H9 (cell line): Measurements from ENCODE around the gene MCF2L2. TPM values are rescaled to one million over a fixed set of nuclear protein-coding genes. Genes with fewer than 3 reads are reported as not detected.

Experiments
- DNase-seq: peaks from one replicate; pipeline ENCODE4 v3.0.0-alpha.2; 2017
- H2AFZ ChIP-seq: one replicate; pipeline ENCODE4 v1.6.1; 2013; ENCODE audit warnings: mild to moderate bottlenecking, low read length, control low read depth, moderate library complexity
- H2AK5ac ChIP-seq: 2 replicates; pipeline ENCODE4 v1.6.1; 2013; ENCODE audit warnings: low read length, control low read depth, mixed read lengths; ENCODE audit not compliant: insufficient read length
- H2BK120ac ChIP-seq: one replicate; pipeline ENCODE4 v1.6.1; 2013; ENCODE audit warnings: low read depth, mild to moderate bottlenecking, low read length, control low read depth, inconsistent platforms; ENCODE audit not compliant: poor library complexity, severe bottlenecking
- H2BK12ac ChIP-seq: 2 replicates; pipeline ENCODE4 v1.6.1; 2013; ENCODE audit warnings: low read length, control low read depth, mixed read lengths, low read depth; ENCODE audit not compliant: insufficient read length
- H2BK15ac ChIP-seq: 2 replicates; pipeline ENCODE4 v1.6.1; 2013; ENCODE audit warnings: low read depth, low read length, control low read depth
- H2BK20ac ChIP-seq: one replicate; pipeline ENCODE4 v1.6.1; 2013; ENCODE audit warnings: low read depth, mild to moderate bottlenecking, low read length, control low read depth, inconsistent platforms; ENCODE audit not compliant: poor library complexity, severe bottlenecking
- H2BK5ac ChIP-seq: 2 replicates; pipeline ENCODE4 v1.6.1; 2013; ENCODE audit warnings: low read length, control low read depth, mixed read lengths; ENCODE audit not compliant: insufficient read length
- H3K14ac ChIP-seq: 2 replicates; pipeline ENCODE4 v1.6.1; 2013; ENCODE audit warnings: low read length, control low read depth; ENCODE audit not compliant: insufficient read depth
- H3K18ac ChIP-seq: 2 replicates; pipeline ENCODE4 v1.6.1; 2013; ENCODE audit warnings: low read depth, mild to moderate bottlenecking, mixed read lengths, low read length, control low read depth; ENCODE audit not compliant: insufficient read length
- H3K23ac ChIP-seq: 2 replicates; pipeline ENCODE4 v1.6.1; 2013; ENCODE audit warnings: low read length, control low read depth, mixed read lengths, low read depth; ENCODE audit not compliant: insufficient read length
- H3K23me2 ChIP-seq: 2 replicates; pipeline ENCODE4 v1.6.1; 2013; ENCODE audit warnings: low read depth, mild to moderate bottlenecking, mixed read lengths, low read length, control low read depth; ENCODE audit not compliant: insufficient read length, poor library complexity, severe bottlenecking
- H3K27ac ChIP-seq: 2 replicates; pipeline ENCODE4 v1.5.1; 2013; ENCODE audit warnings: low read length, control low read depth, mixed read lengths, low read depth; ENCODE audit not compliant: insufficient read length
- H3K27me3 ChIP-seq: 2 replicates; pipeline ENCODE4 v1.6.1; 2013; ENCODE audit warnings: low read length, control low read depth, inconsistent platforms; ENCODE audit not compliant: insufficient read depth
- H3K4ac ChIP-seq: 2 replicates; pipeline ENCODE4 v1.6.1; 2013; ENCODE audit warnings: low read depth, mild to moderate bottlenecking, control low read depth, inconsistent platforms, low read length, moderate library complexity
- H3K4me1 ChIP-seq: 2 replicates; pipeline ENCODE4 v1.6.1; 2013; ENCODE audit warnings: low read length, control low read depth, inconsistent platforms; ENCODE audit not compliant: insufficient read depth
- H3K4me2 ChIP-seq: 2 replicates; pipeline ENCODE4 v1.6.1; 2013; ENCODE audit warnings: low read length, control low read depth, mixed read lengths; ENCODE audit not compliant: insufficient read length, insufficient read depth
- H3K56ac ChIP-seq: 2 replicates; pipeline ENCODE4 v1.6.1; 2013; ENCODE audit warnings: low read depth, mild to moderate bottlenecking, mixed read lengths, low read length, control low read depth; ENCODE audit not compliant: insufficient read length
- H3K79me1 ChIP-seq: 2 replicates; pipeline ENCODE4 v1.6.1; 2013; ENCODE audit warnings: low read depth, mild to moderate bottlenecking, moderate library complexity, low read length, control low read depth, inconsistent platforms; ENCODE audit not compliant: insufficient read depth, poor library complexity, severe bottlenecking
- H3K79me2 ChIP-seq: 2 replicates; pipeline ENCODE4 v1.6.1; 2013; ENCODE audit warnings: low read length, control low read depth, inconsistent platforms; ENCODE audit not compliant: insufficient read depth
- H3K9ac ChIP-seq: 2 replicates; pipeline ENCODE4 v1.6.1; 2013; ENCODE audit warnings: low read length, control low read depth, mixed read lengths; ENCODE audit not compliant: insufficient read length; ENCODE audit errors: extremely low read depth
- H3K9me3 ChIP-seq: one replicate; pipeline ENCODE4 v1.6.1; 2013; ENCODE audit warnings: low read depth, low read length, inconsistent platforms; ENCODE audit not compliant: control insufficient read depth
- H3T11ph ChIP-seq: one replicate; pipeline ENCODE4 v1.6.1; 2013; ENCODE audit warnings: mild to moderate bottlenecking, low read length, control low read depth, inconsistent platforms
- H4K20me1 ChIP-seq: one replicate; pipeline ENCODE4 v1.6.1; 2013; ENCODE audit not compliant: control insufficient read depth, insufficient read length, insufficient read depth
- H4K5ac ChIP-seq: 2 replicates; pipeline ENCODE4 v1.6.1; 2013; ENCODE audit warnings: low read depth, mild to moderate bottlenecking, mixed read lengths, low read length, control low read depth; ENCODE audit not compliant: insufficient read length
- H4K8ac ChIP-seq: replicated peaks from 2 replicates; pipeline ENCODE4 v1.6.1; 2013; ENCODE audit warnings: low read length, control low read depth, mixed read lengths, low read depth; ENCODE audit not compliant: insufficient read length
- H4K91ac ChIP-seq: 2 replicates; pipeline ENCODE4 v1.6.1; 2013; ENCODE audit warnings: low read depth, mild to moderate bottlenecking, moderate library complexity, mixed read lengths, low read length, control low read depth; ENCODE audit not compliant: insufficient read length
- H3K27ac Mint-ChIP-seq, 3 experiments: 2 replicates in 2 of 3; 3 replicates in 1 of 3; pipeline ENCODE4 v1.8.0; 2020 to 2021; ENCODE audit warnings: mixed read lengths in 3 of 3, mild to moderate bottlenecking in 1 of 3, moderate library complexity in 1 of 3
- H3K27me3 Mint-ChIP-seq: 2 replicates; pipeline ENCODE4 v1.8.0; 2021; ENCODE audit warnings: low read depth, mild to moderate bottlenecking, moderate library complexity, mixed read lengths
- H3K36me3 Mint-ChIP-seq, 3 experiments: 2 replicates in 2 of 3; 3 replicates in 1 of 3; pipeline ENCODE4 v1.8.0; 2020 to 2021; ENCODE audit warnings: low read depth in 3 of 3, mixed read lengths in 3 of 3; ENCODE audit not compliant: insufficient read depth in 1 of 3
- H3K4me1 Mint-ChIP-seq, 2 experiments: 2 replicates each; pipeline ENCODE4 v1.8.0; 2020; ENCODE audit warnings: mixed read lengths in 2 of 2
- H3K4me3 Mint-ChIP-seq, 2 experiments: 2 replicates in 1 of 2; 3 replicates in 1 of 2; pipeline ENCODE4 v1.8.0; 2020 to 2021; ENCODE audit warnings: mild to moderate bottlenecking in 2 of 2, mixed read lengths in 2 of 2, moderate library complexity in 1 of 2
- H3K9me3 Mint-ChIP-seq, 2 experiments: 2 replicates in 1 of 2; 3 replicates in 1 of 2; pipeline ENCODE4 v1.8.0; 2020; ENCODE audit warnings: mild to moderate bottlenecking in 2 of 2, mixed read lengths in 2 of 2, moderate library complexity in 1 of 2
- total RNA-seq: library from RNA; stranded (reverse); gene quantifications from 2 replicates; pipeline ENCODE4 v1.2.1, GENCODE V29; 2021
- TF ChIP-seq, protein P1 (sequence below): fragments of 200-600 bp; sonication (generic); conservative IDR thresholded peaks from 3 replicates; pipeline ENCODE4 v1.8.0; 2021; ENCODE audit warnings: antibody characterized with exemption, mild to moderate bottlenecking

The MCF2L2 gene
- total RNA-seq, 1 experiment from 2014 or later = 6.4 TPM

DNA sequence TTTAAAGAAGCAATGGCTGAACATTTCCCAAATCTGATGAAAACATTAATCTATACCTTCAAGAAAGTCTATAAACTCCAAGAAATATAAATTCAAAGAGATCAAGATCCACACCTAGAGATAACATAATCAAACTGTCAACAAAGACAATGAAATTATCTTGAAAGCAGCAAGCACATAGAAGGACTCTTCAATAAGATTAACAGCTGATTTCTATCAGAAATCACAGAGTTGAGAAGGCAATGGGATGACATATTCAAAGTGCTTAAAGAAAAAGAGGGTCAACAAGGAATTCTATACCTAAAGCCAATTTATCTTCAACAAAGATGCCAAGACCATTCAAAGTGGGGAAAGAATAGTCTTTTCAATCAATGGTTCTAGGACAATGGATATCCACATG lies 224.7 kb downstream of the MCF2L2 start:
- H3K9me3 Mint-ChIP-seq = peaks cover 13 to 23% of the 10 kb centered on the region in 2 experiments; a peak in 4 of 5 replicates
- no peaks in the 10 kb centered on the region for H3K9me3 ChIP-seq

More for the DNA sequence above, 224.7 kb downstream of the MCF2L2 start:
- H3K79me2 ChIP-seq = no peaks in the 10 kb centered on the region
- H3K23me2 ChIP-seq = no peaks in the 10 kb centered on the region
- H2BK15ac ChIP-seq = no peak overlapping the region
- Mint-ChIP-seq H3K27ac (no peak overlapping the region), H3K4me1 (peaks cover 6 to 9% of the 10 kb centered on the region in 2 experiments), H3K4me3 (no peak overlapping the region), H3K36me3 (peaks cover 3 to 13% (median 7%) of the 10 kb centered on the region in 3 experiments; a peak in 6 of 7 replicates), H3K27me3 (no peaks in the 10 kb centered on the region; the same call in 1 of the 2 replicates)
- no peaks in the 10 kb centered on the region for H3K27me3 ChIP-seq
- H4K20me1 ChIP-seq = no peaks in the 10 kb centered on the region
- DNase-seq = no peak
- TF ChIP-seq, protein P1, sequence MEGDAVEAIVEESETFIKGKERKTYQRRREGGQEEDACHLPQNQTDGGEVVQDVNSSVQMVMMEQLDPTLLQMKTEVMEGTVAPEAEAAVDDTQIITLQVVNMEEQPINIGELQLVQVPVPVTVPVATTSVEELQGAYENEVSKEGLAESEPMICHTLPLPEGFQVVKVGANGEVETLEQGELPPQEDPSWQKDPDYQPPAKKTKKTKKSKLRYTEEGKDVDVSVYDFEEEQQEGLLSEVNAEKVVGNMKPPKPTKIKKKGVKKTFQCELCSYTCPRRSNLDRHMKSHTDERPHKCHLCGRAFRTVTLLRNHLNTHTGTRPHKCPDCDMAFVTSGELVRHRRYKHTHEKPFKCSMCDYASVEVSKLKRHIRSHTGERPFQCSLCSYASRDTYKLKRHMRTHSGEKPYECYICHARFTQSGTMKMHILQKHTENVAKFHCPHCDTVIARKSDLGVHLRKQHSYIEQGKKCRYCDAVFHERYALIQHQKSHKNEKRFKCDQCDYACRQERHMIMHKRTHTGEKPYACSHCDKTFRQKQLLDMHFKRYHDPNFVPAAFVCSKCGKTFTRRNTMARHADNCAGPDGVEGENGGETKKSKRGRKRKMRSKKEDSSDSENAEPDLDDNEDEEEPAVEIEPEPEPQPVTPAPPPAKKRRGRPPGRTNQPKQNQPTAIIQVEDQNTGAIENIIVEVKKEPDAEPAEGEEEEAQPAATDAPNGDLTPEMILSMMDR = no peak
- H4K8ac ChIP-seq = no peak overlapping the region
- no peak overlapping the region for H4K91ac ChIP-seq
- no peak overlapping the region for H2BK120ac ChIP-seq
- H3K56ac ChIP-seq = no peak overlapping the region
- no peak overlapping the region for H3K4me2 ChIP-seq
- no peak overlapping the region for H3K23ac ChIP-seq
- H2BK5ac ChIP-seq = no peak overlapping the region
- H3K18ac ChIP-seq = no peak overlapping the region
- no peaks in the 10 kb centered on the region for H3K4me1 ChIP-seq
- H3T11ph ChIP-seq = no peak overlapping the region
- H4K5ac ChIP-seq = no peak overlapping the region
- H3K27ac ChIP-seq = no peak overlapping the region
- H2BK20ac ChIP-seq = no peak overlapping the region
- no peak overlapping the region for H2AK5ac ChIP-seq
- no peak overlapping the region for H3K4ac ChIP-seq
- H2AFZ ChIP-seq = no peak overlapping the region
- H3K9ac ChIP-seq = no peak overlapping the region
- H3K79me1 ChIP-seq = no peaks in the 10 kb centered on the region
- no peak overlapping the region for H2BK12ac ChIP-seq
- H3K14ac ChIP-seq = no peak overlapping the region
